T-helper 9 cell (primary cell): ENCODE results near the gene OR7A17.

Experiments used
- DNase-seq: peaks from one replicate; pipeline ENCODE4 v3.0.0-alpha.2; 2020
- total RNA-seq, 2 donors: gene quantifications; one replicate each; lab custom pipeline; 2026; lab: John Stamatoyannopoulos, UW

OR7A17 gene
- total RNA-seq = 0 to 0.24 reads per million in 2 donors

GRCh38 chr19:14886032-14886431 is at the start of gene OR7A17:
OR7A17 (minus strand) TSS chr19:14886132; CDS start chr19:14881355, 4,777 bp downstream.
- DNase-seq = no peak

- DNase-seq = no peak
These were observed 47.6 kb upstream of the OR7A17 start for GRCh38 chr19:14933506-14933905.

- no peak for DNase-seq
These were observed 30.9 kb upstream of the OR7A17 start for GRCh38 chr19:14916848-14917247.

- no peak for DNase-seq
These were observed 29.2 kb upstream of the OR7A17 start for GRCh38 chr19:14915116-14915515.

- no peak for DNase-seq
These were observed 20.8 kb upstream of the OR7A17 start for GRCh38 chr19:14906711-14907110.

- no peak for DNase-seq
These were observed 15.8 kb upstream of the OR7A17 start for GRCh38 chr19:14901675-14902260.

- DNase-seq = no peak
These were observed 4.9 kb upstream of the OR7A17 start for GRCh38 chr19:14890643-14891379.

GRCh38 chr19:14889994-14890642 is 4.2 kb upstream of the OR7A17 start:
- no peak for DNase-seq

GRCh38 chr19:14871619-14872230 is 14.2 kb downstream of the OR7A17 start:
- DNase-seq = no peak

GRCh38 chr19:14868497-14868896 is 17.4 kb downstream of the OR7A17 start:
- DNase-seq = no peak

- no peak for DNase-seq
These were observed 37.1 kb downstream of the OR7A17 start, which contains the start of gene OR7A10 for GRCh38 chr19:14848822-14849221. OR7A10 (minus strand) TSS chr19:14848922; CDS start chr19:14841877, 7,045 bp downstream.

- DNase-seq = no peak
These were observed 42.4 kb downstream of the OR7A17 start for GRCh38 chr19:14843578-14843977.

- DNase-seq = no peak
These were observed 42.8 kb downstream of the OR7A17 start for GRCh38 chr19:14843169-14843568.

GRCh38 chr19:14840206-14840605 is 45.7 kb downstream of the OR7A17 start:
- no peak for DNase-seq

GRCh38 chr19:14837391-14837790 is 48.5 kb downstream of the OR7A17 start:
- DNase-seq = no peak

GRCh38 chr19:14835011-14835410 is 50.9 kb downstream of the OR7A17 start, which contains the start of the genes OR7A5 and OR7C1:
OR7A5 (minus strand) TSS chr19:14835185; CDS start chr19:14828241, 6,944 bp downstream.
OR7C1 (minus strand) TSS chr19:14835185; CDS start chr19:14800136, 35,049 bp downstream.
- no peak for DNase-seq

GRCh38 chr19:14830702-14831101 is 55.2 kb downstream of the OR7A17 start:
- DNase-seq = no peak
